ENCODE data around the gene ZIC2. TPM values are rescaled to one million over a fixed set of nuclear protein-coding genes. Genes with fewer than 3 reads are reported as not detected.

ZIC2 gene
- total and polyA plus RNA-seq, 2 of the 8 experiments (the other 6 are each of a cell fraction or from before 2014, with no cell fraction given), result 53.2 to 372 TPM

DNA sequence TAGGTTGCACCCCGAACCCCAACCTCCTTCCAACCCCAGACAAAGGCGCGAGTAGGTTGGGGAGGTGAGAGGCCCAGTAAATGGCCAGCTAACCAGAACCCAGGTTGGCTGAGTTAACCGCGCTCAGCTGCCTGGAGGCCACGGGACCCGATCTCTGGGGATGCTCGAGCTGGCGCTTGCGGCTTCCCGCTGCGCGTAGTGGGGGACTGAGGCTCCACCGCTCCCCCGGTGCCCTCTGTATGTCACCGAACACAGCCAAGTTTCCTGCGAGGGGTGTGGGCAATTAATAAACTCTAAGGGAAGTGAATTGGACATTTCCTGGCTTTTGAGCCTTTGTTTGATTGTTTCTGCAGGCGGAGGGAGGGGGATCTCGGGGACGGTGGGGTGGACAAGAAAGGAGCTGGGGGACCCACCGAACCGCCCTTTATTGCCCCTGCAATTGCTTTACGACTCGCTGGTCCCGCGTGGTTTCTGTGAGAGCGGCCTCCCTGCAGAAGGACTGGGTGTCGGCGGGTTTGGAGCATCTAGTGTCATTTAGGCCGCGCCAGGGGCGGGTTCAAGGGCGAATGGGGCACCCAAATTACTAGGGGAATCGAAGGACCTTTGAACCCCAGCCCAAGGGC lies 6.5 kb upstream of the ZIC2 start:
- Histone ChIP-seq H3K23me2 (ENCODE audit: low read depth, low read length) (peaks cover 20% of the 10 kb centered on the region), H3K79me1 (ENCODE audit: low read depth, low read length) (no peaks in the 10 kb centered on the region; the same call in 1 of the 2 replicates), H4K20me1 (replicated peaks in 1 of 2; ENCODE audit: control insufficient read depth in 1 of 2, insufficient read depth in 2 of 2, low read length in 2 of 2) (peaks cover 0 to under 1% of the 10 kb centered on the region in 2 experiments), H2BK12ac (ENCODE audit: low read depth, low read length) (peak overlapping the region; percentile 97), H2BK120ac (replicated peaks; ENCODE audit: low read depth, low read length) (peak overlapping the region; percentile 77), H3K14ac (ENCODE audit: insufficient read length) (no peak overlapping the region), H4K91ac (replicated peaks; ENCODE audit: insufficient read length, low read length) (peak overlapping the region; percentile 77), H2AFZ (ENCODE audit: low read length) (no peak overlapping the region), H2BK20ac (ENCODE audit: low read length) (peak overlapping the region; percentile 53), H3K79me2 (ENCODE audit: control insufficient read depth in 1 of 2, insufficient read depth in 2 of 2, low read length in 2 of 2) (peaks cover 0 to 30% of the 10 kb centered on the region in 2 experiments; a peak in 3 of 4 replicates), H3K36me3 (ENCODE audit: control insufficient read depth in 2 of 4, insufficient read depth in 4 of 4, low read length in 3 of 4) (no peaks in the 10 kb centered on the region), H3K27me3 (replicated peaks in 1 of 4; ENCODE audit: control insufficient read depth in 3 of 4, extremely low read depth in 1 of 4, insufficient read depth in 3 of 4, low read length in 3 of 4) (peaks cover 0 to 16% (median 4%) of the 10 kb centered on the region in 4 experiments; a peak in 4 of 7 replicates), H3K27ac (ENCODE audit: low read depth, low read length) (peak overlapping the region; percentile 62; the same call in 1 of the 2 replicates), H3K23ac (ENCODE audit: insufficient read length) (no peak overlapping the region), H2BK15ac (ENCODE audit: low read length) (peak overlapping the region; percentile 32; the same call in 1 of the 2 replicates), H3K56ac (replicated peaks; ENCODE audit: insufficient read length, low read depth, low read length) (peak overlapping the region; percentile 13), H2AK5ac (ENCODE audit: low read depth, low read length) (0 out of 2 replicates have a peak overlapping the region, but pooled peaks have one; percentile 76), H3K9ac (replicated peaks in 1 of 4; ENCODE audit: extremely low read depth in 1 of 4, low read depth in 3 of 4, low read length in 3 of 4) (peak overlapping the region in 1 of 4 experiments; percentile 23; a peak in 2 of 7 replicates), H3K9me3 (ENCODE audit: insufficient read depth in 2 of 2, low read depth in 1 of 2, low read length in 1 of 2) (no peaks in the 10 kb centered on the region), H4K5ac (ENCODE audit: insufficient read length, low read depth, low read length) (peak overlapping the region; percentile 91), H3K18ac (ENCODE audit: extremely low read depth, low read length) (peak overlapping the region; percentile 91), H3K4me3 (ENCODE audit: extremely low read depth in 1 of 4, insufficient read depth in 2 of 4, low read depth in 3 of 4, low read length in 4 of 4) (peak overlapping the region; percentile 3 to 79 (median 30); a peak in 6 of 8 replicates), H3K4ac (replicated peaks; ENCODE audit: insufficient read length, low read depth, low read length) (peak overlapping the region; percentile 76), H3K4me2 (ENCODE audit: insufficient read depth in 1 of 2, low read depth in 2 of 2, low read length in 2 of 2) (peak overlapping the region; percentile 81 to 82), H4K8ac (ENCODE audit: extremely low read depth, insufficient read depth, low read length) (peak overlapping the region; percentile 73; the same call in 1 of the 2 replicates), H3K4me1 (replicated peaks in 1 of 4; ENCODE audit: control insufficient read depth in 3 of 4, insufficient read depth in 4 of 4, low read length in 3 of 4) (peaks cover 0 to 31% (median 27%) of the 10 kb centered on the region in 4 experiments; a peak in 6 of 7 replicates), H2BK5ac (ENCODE audit: low read depth, low read length) (peak overlapping the region; percentile 97; the same call in 1 of the 2 replicates)
- ChIA-PET CTCF (ENCODE audit: partially characterized antibody) (interaction anchor here (0.6 to 3.3 kb wide), 9 partner anchors 17 to 319 kb away, joined by 3 to 12 read pairs (median 5); no protein-coding TSS in a partner anchor), POLR2A (ENCODE audit: partially characterized antibody) (interaction anchor here (0.8 to 3.5 kb wide), 13 partner anchors 9 to 288 kb away, joined by 3 to 39 read pairs (median 6); no protein-coding TSS in a partner anchor)
- DNase-seq (ENCODE audit: low read depth in 1 of 2, low spot score in 2 of 2), result peak in 1 of 2 experiments; percentile 75
- WGBS, 2 experiments (ENCODE audit: extremely low coverage in 1 of 2, insufficient coverage in 1 of 2, insufficient read length in 1 of 2, insufficient replicate concordance in 2 of 2, low coverage in 1 of 2, low lambda C conversion rate in 2 of 2, missing lambda C conversion rate in 1 of 2), result 13% methylated on average over 29 of the region's 34 CpGs; no CpG with 5 or more reads in 1 of the 2 experiments
- FAIRE-seq, result no peak
- 0 out of 4 replicates have a peak, but pooled peaks of 1 of the 2 experiments have one; percentile 45 for TF ChIP-seq HDAC2 (IDR thresholded peaks at IDR 0.05; ENCODE audit: borderline replicate concordance in 1 of 2, low read depth in 2 of 2, low read length in 2 of 2)
- peak; percentile 60; the same call in 1 of the 2 replicates for TF ChIP-seq KDM1A (IDR thresholded peaks at IDR 0.05; ENCODE audit: borderline replicate concordance, low read length)
- no peak for TF ChIP-seq JUN (IDR thresholded peaks at IDR 0.05; ENCODE audit: low read depth, low read length)
- no peak for TF ChIP-seq CEBPB (IDR thresholded peaks at IDR 0.05; ENCODE audit: low read depth, low read length)
- TF ChIP-seq TAF7 (optimal IDR thresholded peaks at IDR 0.05; ENCODE audit: borderline replicate concordance, low read depth, low read length), result peak; percentile 29
- peak in 1 of 2 experiments; percentile 52; a peak in 1 of 4 replicates for TF ChIP-seq SIN3A (conservative IDR thresholded peaks at IDR 0.05 in 1 of 2, IDR thresholded peaks at IDR 0.05 in 1 of 2; ENCODE audit: low read depth in 1 of 2, low read length in 2 of 2)
- TF ChIP-seq TAF1 (IDR thresholded peaks at IDR 0.05; ENCODE audit: low read depth, low read length), result 0 out of 2 replicates have a peak, but pooled peaks have one; percentile 37
- TF ChIP-seq CREB1 (IDR thresholded peaks at IDR 0.05), result 0 out of 2 replicates have a peak, but pooled peaks have one; percentile 8
- peak; percentile 34 for TF ChIP-seq KDM4A (IDR thresholded peaks at IDR 0.05; ENCODE audit: low read depth, low read length, severe bottlenecking)
- TF ChIP-seq SAP30 (IDR thresholded peaks at IDR 0.05; ENCODE audit: insufficient read depth, insufficient replicate concordance, low read length), result no peak
